HG03442 (cell line): ENCODE measurements around the gene ADGRL1.
"Not testable (repeated sequence)": the region's sequence is repeated elsewhere in the genome, so short reads cannot be mapped to it uniquely, and the experiment has no call there.

ENCODE experiments used
- ATAC-seq: cut with Tn5 transposase; IDR thresholded peaks from one replicate; pipeline ENCODE4 v1.9.1; 2021; ENCODE audit warnings: mild to moderate bottlenecking, moderate library complexity; ENCODE audit not compliant: unreplicated experiment

ADGRL1 gene

DNA sequence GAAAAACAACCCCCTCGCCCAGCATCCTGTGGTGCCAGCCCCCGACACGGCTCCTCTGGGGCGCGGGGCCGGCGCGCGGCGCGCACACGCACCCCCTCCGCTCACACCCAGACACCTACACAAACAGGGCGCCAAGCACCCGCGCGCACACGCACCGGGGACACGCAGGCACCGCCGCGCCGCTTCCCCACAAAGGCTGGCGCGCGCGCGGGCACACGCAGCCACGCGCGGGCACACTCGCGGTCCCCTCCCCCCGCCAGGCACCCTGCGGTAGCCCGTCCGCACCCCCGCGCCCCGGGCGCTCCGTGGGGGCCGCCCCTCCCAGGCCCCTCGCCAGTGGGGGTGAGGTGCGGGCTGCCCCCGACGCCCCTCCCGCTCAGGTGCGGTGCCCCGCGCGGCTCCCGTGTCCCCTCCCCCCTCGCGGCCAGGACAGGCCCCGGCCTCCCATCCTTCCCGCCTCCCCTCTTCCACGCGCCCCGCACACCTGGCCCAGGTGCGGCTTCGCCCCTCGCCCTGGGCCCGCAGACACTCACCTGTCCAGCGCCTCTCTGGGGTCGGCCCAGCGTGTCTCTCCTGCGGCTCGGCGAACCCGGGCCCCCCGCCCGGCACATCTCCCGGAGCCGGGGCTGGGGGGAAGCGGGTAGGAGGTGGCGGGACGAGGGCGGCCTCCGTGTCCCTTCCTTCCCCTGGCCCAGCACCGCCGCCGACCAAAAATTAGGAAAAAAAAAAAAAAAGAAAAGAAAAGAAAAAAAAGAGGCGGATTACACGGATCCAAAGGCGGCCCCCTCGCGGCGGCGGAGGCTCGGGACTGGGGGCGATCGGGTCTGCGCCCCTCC is at the start of gene ADGRL1:
Gene ADGRL1 (minus strand): TSS at position 718 of the 836 bp plus-strand sequence. CDS start 22,567 bp downstream, outside the sequence.
- not testable (repeated sequence) for ATAC-seq

DNA sequence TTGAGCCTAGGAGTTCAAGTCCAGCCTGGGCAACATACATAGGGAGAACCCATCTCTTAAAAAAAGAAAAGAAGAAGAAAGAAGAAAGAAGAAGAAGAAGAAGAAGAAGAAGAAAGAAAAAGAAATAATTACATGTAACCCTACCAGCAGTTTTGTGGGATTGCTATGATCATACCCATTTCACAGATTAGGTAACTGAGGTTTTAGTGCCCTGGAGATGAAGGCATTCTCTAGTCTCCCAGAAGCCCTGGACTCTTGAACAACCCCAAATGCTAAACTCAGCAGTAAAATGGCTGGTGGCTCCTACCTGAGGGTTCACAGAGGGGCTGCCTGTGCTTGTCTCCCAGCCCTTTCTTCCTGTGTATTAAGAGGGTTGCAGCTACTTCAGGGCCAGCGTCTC is 49.3 kb upstream of the ADGRL1 start:
- ATAC-seq, result not testable (repeated sequence)

DNA sequence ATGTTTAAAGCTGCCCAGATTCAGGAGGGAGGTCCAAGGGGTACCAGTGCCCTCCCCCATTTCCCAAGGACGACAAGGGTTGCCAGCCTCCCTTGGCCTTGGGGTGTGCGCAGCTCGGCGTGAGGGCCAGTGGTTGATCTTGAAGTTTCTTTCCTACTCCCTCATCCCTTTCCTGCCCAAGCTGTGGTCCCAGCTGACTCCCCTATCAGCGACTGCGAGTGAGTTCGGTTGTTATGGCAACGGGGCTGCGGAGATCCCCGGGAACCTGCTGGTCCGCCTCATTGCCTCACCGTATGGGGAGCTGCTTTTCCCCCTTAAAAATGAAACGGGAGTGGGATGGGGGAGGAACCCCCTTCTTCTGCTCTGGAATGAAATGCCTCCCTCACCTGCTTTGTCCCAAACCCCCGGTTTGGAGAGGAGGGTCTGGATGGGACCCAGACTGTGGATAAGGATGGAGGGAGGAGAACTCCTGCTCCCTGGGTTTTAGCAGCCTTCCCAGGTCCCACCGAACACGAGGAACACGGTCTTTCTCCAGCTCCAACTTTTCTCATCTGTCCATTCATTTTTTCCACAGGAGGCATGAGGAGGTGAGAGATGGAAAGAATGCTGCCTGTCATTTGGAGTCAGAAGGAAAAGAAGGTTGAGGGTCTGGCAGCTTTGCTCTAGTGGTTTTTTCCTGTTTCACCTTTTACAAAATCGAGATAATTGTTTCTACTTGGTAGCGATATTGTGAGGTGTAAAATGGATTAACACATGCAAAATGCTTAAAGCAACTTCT is 48.0 kb upstream of the ADGRL1 start:
- ATAC-seq, result not testable (repeated sequence)

- not testable (repeated sequence) for ATAC-seq
Observed at GRCh38 chr19:14252136-14252535, 46.2 kb upstream of the ADGRL1 start.

GRCh38 chr19:14250870-14251269 is 44.9 kb upstream of the ADGRL1 start:
- ATAC-seq, result no peak

GRCh38 chr19:14250315-14250714 is 44.3 kb upstream of the ADGRL1 start:
- ATAC-seq, result not testable (repeated sequence)

DNA sequence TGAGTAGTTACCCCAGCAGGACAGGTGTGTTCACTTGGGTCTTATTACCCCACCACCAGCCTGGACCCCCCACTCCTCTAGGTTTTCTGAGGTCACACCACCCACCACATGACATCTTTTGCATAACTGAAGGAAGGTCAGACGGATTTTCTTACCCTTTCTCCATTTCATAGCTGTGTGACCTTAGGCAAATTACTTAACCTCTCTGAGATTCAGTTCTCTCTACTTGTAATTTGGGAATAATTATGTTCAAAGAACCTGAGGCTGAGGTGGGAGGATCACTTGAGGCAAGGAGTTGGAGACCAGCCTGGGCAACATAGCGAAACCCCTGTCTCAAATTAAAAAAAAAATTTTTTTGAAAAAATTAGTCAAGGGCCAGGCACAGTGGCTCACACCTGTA is 43.9 kb upstream of the ADGRL1 start:
- ATAC-seq, result not testable (repeated sequence)

DNA sequence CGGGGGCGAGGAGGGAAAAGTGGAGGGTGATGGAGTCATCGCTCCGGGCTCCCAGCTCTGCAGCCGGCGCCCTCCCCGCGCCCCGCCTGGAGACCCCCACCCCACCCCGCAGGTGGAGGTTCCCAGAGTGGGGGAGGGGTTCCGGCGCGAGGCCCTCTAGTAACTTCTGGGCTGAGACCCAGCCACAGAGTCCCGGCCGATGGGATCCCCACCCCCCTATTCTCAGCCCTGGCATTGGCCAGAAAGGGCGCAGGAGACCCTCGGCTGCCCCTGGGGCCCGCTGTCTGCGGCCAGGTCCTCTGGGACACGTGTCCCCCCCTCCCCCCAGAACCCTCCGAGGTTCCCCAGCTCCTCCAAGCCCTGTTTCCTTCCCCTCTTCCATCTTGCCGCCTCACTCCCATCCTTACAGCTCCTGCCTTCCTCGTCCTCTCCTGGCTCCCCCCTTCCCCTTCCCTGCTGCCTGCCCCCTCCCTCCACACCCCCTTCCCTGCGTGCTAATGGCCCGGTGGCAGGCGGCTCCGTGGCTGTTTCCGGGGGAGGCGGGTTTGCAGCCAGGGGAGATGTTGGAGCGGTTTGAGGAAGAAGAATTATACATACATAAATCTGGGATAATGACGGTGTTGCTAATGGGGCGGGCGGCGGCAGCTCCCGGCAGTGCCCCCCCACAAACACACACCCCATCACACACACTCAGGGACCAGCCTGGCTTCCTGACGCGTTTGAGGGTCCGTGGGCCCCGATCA is 43.2 kb upstream of the ADGRL1 start:
- not testable (repeated sequence) for ATAC-seq

- no peak for ATAC-seq
Observed at GRCh38 chr19:14248578-14249011, 42.6 kb upstream of the ADGRL1 start.

GRCh38 chr19:14247548-14248471 is 41.8 kb upstream of the ADGRL1 start:
- ATAC-seq, result not testable (repeated sequence)

DNA sequence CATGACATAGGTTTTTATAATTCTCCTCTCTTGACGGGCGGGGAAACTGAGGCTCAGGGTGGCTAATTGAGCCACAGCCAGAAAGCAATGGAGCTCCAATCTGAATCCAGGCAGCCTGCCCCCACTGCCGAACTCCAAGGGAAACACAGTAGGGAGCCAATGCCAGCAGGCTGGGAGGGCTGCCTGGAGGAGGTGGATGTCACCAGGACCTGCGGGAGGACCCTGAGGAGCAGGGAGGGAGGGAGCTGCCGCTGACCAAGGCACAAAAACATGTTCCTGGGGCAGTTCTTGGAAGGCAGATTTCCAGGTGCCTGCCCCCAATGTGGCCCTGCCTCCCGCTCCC is 41.2 kb upstream of the ADGRL1 start:
- not testable (repeated sequence) for ATAC-seq

DNA sequence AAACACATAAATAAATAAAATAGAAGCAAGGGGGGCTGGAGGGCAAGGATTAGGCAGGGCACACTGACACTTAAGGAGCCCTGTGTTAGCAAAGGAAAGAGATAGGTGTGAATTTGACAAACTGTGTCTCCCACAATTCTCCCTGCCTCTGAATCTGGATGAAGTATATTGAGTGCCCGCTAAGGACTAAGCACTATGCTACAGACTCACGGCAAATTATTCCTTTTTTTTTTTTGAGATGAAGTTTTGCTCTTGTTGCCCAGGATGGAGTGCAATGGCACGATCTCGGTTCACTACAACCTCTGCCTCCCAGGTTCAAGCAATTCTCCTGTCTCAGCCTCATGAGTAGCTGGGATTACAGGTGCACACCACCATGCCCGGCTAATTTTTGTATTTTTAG is 38.4 kb upstream of the ADGRL1 start:
- not testable (repeated sequence) for ATAC-seq

- ATAC-seq, result not testable (repeated sequence)
Observed at GRCh38 chr19:14243718-14244117, 37.7 kb upstream of the ADGRL1 start.

- ATAC-seq, result no peak
Observed at GRCh38 chr19:14237014-14237941, 31.3 kb upstream of the ADGRL1 start.

GRCh38 chr19:14232945-14233344 is 27.0 kb upstream of the ADGRL1 start:
- not testable (repeated sequence) for ATAC-seq

DNA sequence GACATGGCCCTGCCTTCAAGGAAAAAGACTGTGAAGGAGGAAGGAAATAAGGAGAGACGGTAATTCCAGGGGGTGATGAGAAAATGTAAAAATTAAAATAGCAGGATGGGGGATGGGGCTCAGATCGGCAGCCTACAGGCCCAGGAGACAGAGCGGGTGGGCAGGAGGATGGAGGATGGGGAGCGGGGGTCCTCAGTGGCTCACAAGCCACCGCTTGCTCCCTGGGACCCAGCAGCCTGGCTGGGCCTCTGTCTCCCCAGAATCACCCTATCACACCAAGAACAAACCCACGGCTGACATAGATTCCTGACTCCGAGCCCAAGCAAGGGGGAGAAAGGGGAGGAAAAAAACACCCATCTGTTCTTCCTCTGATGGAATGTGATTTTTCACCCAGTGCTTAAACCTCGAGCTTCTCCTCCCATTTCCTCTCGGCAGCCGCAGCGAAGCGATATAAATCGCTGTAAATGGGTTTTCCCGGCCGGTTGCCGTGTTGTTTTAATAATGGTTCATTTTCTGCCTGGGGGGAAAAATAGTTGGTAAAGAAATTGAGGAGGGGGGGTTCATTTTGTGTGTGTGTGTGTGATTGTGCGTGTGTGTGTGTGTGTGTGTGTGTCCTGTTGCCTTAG is 22.6 kb upstream of the ADGRL1 start:
- ATAC-seq, result not testable (repeated sequence)

- not testable (repeated sequence) for ATAC-seq
Observed at GRCh38 chr19:14226498-14226897, 20.5 kb upstream of the ADGRL1 start.

DNA sequence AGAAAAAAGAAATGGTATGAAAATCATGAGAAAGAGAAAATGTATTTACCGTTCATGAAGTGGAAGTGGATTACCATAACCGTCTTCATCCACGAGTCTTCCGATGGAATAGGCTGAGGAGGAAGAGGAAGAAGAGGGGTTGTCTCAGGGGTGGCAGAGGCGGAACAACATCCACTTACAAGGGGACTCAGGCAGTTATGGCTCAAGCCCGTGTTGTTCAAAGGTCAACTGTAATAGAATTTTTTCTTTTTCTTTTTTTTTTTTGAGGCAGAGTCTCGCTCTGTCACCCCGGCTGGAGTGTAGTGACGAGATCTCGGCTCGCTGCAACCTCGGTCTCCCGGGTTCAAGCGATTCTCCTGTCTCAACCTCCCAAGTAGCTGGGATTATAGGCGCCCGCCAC is 16.9 kb upstream of the ADGRL1 start:
- ATAC-seq, result no peak

DNA sequence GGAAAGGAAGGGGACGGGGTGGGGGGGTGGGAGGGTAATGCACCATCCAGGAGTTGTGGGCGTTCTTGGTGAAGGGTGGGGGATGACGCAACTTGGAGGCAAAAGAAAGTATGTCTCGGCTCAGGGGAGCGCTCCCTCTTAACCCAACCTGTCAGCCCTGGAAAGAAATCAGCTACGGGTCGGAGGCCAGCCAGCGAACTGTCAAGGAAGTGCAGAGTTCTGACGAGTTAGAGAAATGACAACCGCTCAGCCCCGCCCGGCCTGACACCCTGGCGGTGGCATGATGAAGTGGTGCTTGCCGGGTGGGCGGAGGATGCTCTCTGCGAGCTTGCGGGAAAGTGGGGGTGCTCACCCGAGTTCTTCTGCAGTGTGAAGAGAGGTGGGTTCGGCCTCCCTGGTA is 15.4 kb upstream of the ADGRL1 start:
- not testable (repeated sequence) for ATAC-seq
